Ammon's horn (tissue), 1 donor: ENCODE data around the gene SZRD1.

ENCODE experiments used
- DNase-seq: peaks from one replicate; pipeline ENCODE4 v3.0.0-alpha.2; 2016; ENCODE audit warnings: low spot score

Gene SZRD1

DNA sequence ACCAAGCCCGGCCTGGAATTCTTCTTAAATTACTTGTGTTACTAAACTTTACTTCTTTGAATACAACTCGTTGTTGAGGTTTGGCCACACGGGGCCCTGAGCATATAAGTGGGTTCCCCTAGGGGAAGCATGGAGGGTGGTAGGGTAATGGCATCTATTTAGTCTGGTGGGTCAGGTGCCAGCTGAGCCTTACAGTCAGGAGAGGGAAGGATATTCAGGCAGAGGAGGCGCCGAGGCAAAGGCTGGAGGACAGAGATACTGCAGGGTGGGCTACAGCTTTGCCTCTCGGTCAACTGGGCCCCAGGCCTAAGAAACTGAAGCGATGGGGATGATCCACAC, 73.1 kb downstream of the SZRD1 start:
- no peak for DNase-seq

- peak; percentile 94 for DNase-seq
Measured at GRCh38 chr1:16440470-16441281, 73.6 kb downstream of the SZRD1 start, which contains the start of gene NECAP2. TSS of gene NECAP2 (plus strand) at chr1:16440724. CDS start at chr1:16440762, 38 bp downstream.

DNA sequence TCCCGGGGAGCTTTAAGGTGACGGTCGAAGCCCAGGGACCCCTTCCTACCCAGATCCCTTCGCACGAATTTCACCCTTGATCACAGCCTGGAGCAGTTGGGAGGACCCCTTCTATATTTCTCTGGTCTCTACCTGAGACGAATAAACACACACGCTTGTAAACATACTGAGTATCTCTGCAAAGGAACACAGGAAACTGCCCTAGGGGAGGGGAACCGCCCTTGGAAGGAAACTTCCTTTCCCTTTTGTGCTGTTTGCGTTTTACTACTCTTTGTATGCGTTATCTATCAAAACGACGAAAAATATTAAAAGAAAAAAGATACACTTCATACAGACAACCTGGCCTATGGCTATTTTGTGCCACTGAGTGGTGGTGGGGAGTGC, 74.2 kb downstream of the SZRD1 start:
- DNase-seq = no peak

DNA sequence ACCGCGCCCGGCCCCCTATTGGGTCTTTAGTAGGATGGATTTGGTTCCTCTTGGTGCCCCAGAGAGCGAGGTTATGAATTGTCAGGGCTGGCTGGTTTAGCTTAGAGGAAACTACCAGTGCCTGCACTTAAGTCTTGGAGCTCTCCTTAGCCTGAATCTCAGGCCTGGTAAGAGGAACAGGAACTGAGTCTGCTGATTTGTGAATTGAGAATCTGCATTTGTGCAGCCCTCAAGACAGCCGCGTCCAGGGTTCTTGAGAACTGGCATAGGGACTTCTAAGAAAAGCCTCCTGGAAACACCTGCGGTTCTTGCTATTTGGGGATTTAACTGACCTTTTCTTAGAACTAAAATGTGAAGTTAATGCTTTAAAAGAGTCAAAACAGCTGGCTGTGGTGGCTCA, 75.2 kb downstream of the SZRD1 start:
- no peak for DNase-seq

DNA sequence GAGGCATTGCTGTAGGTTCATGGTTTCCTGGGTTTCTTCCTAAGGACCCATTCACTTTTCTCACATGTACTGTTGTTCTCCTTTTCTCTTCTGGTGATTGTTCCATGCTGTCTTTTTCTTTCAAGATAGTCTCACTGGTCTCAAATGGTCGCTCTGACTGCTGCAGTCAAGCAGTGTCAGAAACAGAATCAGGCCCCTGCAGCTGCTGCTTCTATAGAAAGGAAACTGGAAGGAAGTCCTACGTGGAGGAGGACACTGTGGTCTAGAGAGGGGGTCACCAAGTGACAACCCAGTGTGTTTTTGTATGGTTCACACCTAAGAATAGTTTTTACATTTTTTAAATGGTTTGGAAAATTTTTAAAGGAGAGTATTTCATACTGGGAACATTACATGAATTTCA, 75.9 kb downstream of the SZRD1 start:
- DNase-seq = no peak

DNA sequence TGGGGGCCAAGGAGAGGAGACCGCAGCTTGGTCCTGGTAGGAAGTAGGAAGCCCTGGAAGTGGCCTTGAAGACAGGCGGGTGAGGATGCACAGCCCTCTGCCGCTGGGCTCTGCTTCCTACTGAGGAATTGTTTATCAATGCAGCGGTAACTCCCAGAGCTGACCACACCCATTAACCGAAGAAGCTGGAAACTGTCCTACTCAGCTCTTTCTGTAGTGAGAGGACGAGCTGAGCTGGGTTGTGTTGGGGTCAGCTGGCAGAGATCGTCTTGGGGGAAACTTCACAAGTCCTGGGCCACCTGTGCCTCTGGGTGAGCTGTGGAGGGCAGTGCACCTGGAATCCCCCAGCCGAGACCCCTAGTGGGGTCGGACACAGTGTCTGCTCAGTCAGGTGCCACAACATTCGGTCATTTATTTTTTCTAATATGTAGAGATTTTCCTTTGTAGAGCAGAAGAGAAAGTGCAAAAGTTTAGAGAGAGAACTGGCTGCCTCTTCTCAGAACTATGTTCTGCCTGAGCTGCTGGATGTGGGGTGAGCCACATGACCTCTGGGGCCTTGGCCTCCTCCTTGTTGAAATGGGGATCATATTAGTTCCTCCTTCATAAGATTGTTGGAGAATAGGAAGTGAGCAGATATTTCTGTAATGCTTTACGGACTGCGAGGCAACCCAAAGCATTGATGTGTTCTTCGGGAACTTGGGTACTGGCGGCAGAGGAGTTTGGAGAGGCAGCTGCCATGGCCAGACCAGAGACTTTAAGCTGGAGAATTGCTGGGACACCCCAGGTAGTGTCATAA, 77.1 kb downstream of the SZRD1 start:
- no peak for DNase-seq

GRCh38 chr1:16445052-16445451, 78.0 kb downstream of the SZRD1 start:
- DNase-seq = no peak

- DNase-seq = no peak
Measured at GRCh38 chr1:16446116-16446515, 79.1 kb downstream of the SZRD1 start.

DNA sequence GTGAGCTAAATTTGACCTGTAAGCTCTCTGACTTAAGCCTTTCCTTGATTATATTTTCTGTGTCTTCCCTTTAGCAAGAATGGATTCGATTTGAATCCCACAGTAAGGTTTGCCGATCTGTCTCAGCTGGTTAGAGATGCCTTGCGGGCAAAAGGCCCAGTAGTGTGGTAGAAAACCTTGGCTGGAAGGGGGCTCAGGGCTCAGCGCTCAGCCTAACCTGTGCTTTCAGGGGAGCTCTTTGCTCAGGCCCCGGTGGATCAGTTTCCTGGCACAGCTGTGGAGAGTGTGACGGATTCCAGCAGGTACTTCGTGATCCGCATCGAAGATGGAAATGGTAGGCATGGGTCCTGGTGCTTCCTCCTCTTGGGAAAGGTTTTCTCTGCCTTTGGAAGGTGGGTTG, 80.6 kb downstream of the SZRD1 start:
- DNase-seq = no peak
